ENCODE results near the gene CELA1. TPM values are rescaled to one million over a fixed set of nuclear protein-coding genes. Genes with fewer than 3 reads are reported as not detected.

CELA1 gene
- total and polyA plus RNA-seq, 10 of the 15 experiments (the other 5 are each of a cell fraction or from before 2014, with no cell fraction given) = not detected

GRCh38 chr12:51322452-51322851, 24.0 kb downstream of the CELA1 start:
- ChIA-PET SMC1A (ENCODE audit: uncharacterized antibody, unreplicated experiment) (interaction anchor here (0.7 to 7.3 kb wide), 9 partner anchors 10 to 557 kb away, joined by 3 to 58 read pairs (median 3); partner anchors contain the start of genes LETMD1 and SMAGP), RAD21 (ENCODE audit: unreplicated experiment) (interaction anchor here (0.8 to 3.8 kb wide), 3 partner anchors 19 to 84 kb away, joined by 3 to 14 read pairs (median 3); partner anchors contain the start of genes DAZAP2 and SMAGP), POLR2A (interaction anchor here (0.6 to 1.3 kb wide), 5 partner anchors 19 to 269 kb away, joined by 3 to 7 read pairs (median 4); partner anchors contain the start of gene GALNT6), CTCF (interaction anchor here (0.8 to 4.1 kb wide), 3 partner anchors 18 to 557 kb away, joined by 4 to 54 read pairs (median 6); no protein-coding TSS in a partner anchor)
- peak overlapping the region; percentile 63 for H3K4me3 ChIP-seq
- H2AFZ ChIP-seq (ENCODE audit: control insufficient read depth, low read depth, low read length) = no peak overlapping the region
- peaks cover 58% of the 10 kb centered on the region for H3K4me1 ChIP-seq (ENCODE audit: control insufficient read depth, insufficient read depth, low read length)
- in situ Hi-C loops (cut with MboI) (no loop called here), intact Hi-C loops (cut with micrococcal nuclease; ENCODE audit: unreplicated experiment) (loop anchor here (10.0 kb wide), 1 partner anchor 558 kb away; the partner anchor contains the start of gene ATF1)
- H3K27me3 ChIP-seq (replicated peaks in 1 of 2; ENCODE audit: control insufficient read depth in 2 of 2, insufficient read depth in 2 of 2, low read length in 1 of 2) = no peaks in the 10 kb centered on the region
- H3K27ac ChIP-seq (ENCODE audit: control insufficient read depth, insufficient read depth) = peak overlapping the region; percentile 97
- no TSS peak for BruUV-seq (replicated peaks)
- H3K9ac ChIP-seq (ENCODE audit: control insufficient read depth, insufficient read depth, low read length) = peak overlapping the region; percentile 96
- H3K36me3 ChIP-seq (ENCODE audit: control insufficient read depth in 2 of 2, insufficient read depth in 2 of 2, low read length in 1 of 2) = no peaks in the 10 kb centered on the region
- peak; percentile 80 for FAIRE-seq
- H3K9me3 ChIP-seq (replicated peaks; ENCODE audit: control insufficient read depth, insufficient read depth, low read length) = no peaks in the 10 kb centered on the region
- no peaks in the 10 kb centered on the region for H4K20me1 ChIP-seq (ENCODE audit: control insufficient read depth, insufficient read depth)
- peak overlapping the region; percentile 89 for H3K4me2 ChIP-seq (ENCODE audit: control insufficient read depth, insufficient read depth)
- 2% methylated on average over 5 of the region's 5 CpGs for WGBS (ENCODE audit: insufficient coverage, insufficient replicate concordance, low lambda C conversion rate, missing lambda C conversion rate)
- DNase-seq (ENCODE audit: low read depth, low spot score) = peak; percentile 45
- H3K79me2 ChIP-seq (ENCODE audit: control insufficient read depth, insufficient read depth, low read length) = peaks cover 31% of the 10 kb centered on the region
- peak; percentile 40 for ATAC-seq
- no peak for TF ChIP-seq SUPT20H (IDR thresholded peaks at IDR 0.05; ENCODE audit: borderline replicate concordance, control insufficient read depth, low read depth, low read length)
- TF ChIP-seq SMAD1 (IDR thresholded peaks at IDR 0.05; ENCODE audit: low read depth, partially characterized antibody) = no peak
- TF ChIP-seq ZNF687 (IDR thresholded peaks at IDR 0.05) = 0 out of 2 replicates have a peak, but pooled peaks have one; percentile 30
- no peak for TF ChIP-seq MYB (IDR thresholded peaks at IDR 0.05; ENCODE audit: borderline replicate concordance, low read depth, low read length)
- TF ChIP-seq POLR2A (IDR thresholded peaks at IDR 0.05; ENCODE audit: low read depth, low read length) = no peak
- TF ChIP-seq CUX1 (IDR thresholded peaks at IDR 0.05; ENCODE audit: insufficient replicate concordance, low read depth, low read length) = no peak
- TF ChIP-seq HSF1 (IDR thresholded peaks at IDR 0.05; ENCODE audit: low read depth, low read length) = no peak
